Smooth muscle cell (in vitro differentiated cells): ENCODE data around the gene FANK1. TPM values are rescaled to one million over a fixed set of nuclear protein-coding genes. Genes with fewer than 3 reads are reported as not detected.

Source experiments
- DNase-seq: peaks from one replicate; lab custom pipeline; 2025; ENCODE audit not compliant: unreplicated experiment; lab: John Stamatoyannopoulos, UW
- H2AFZ ChIP-seq: fragments of 200-600 bp; sonication (generic); 2 replicates; pipeline ENCODE4 v1.6.0; 2016; ENCODE audit warnings: antibody characterized with exemption, low read depth, mild to moderate bottlenecking
- H3F3A ChIP-seq: fragments of 200-600 bp; sonication (generic); 2 replicates; pipeline ENCODE4 v1.6.0; 2017; ENCODE audit warnings: antibody characterized with exemption, low read depth
- H3K27ac ChIP-seq: fragments of 200-600 bp; sonication (generic); 2 replicates; pipeline ENCODE4 v1.5.1; 2016; ENCODE audit warnings: low read depth, mild to moderate bottlenecking
- H3K27me3 ChIP-seq: fragments of 200-600 bp; sonication (generic); 2 replicates; pipeline ENCODE4 v1.6.1; 2016; ENCODE audit warnings: low read depth, mild to moderate bottlenecking
- H3K36me3 ChIP-seq: fragments of 200-600 bp; sonication (generic); 2 replicates; pipeline ENCODE4 v1.5.1; 2016; ENCODE audit warnings: low read depth
- H3K4me1 ChIP-seq: fragments of 200-600 bp; sonication (generic); 2 replicates; pipeline ENCODE4 v1.5.1; 2016; ENCODE audit warnings: low read depth
- H3K4me2 ChIP-seq: fragments of 200-600 bp; sonication (generic); 2 replicates; pipeline ENCODE4 v1.6.0; 2016; ENCODE audit warnings: mild to moderate bottlenecking
- H3K4me3 ChIP-seq: fragments of 200-600 bp; sonication (generic); 2 replicates; pipeline ENCODE4 v1.5.1; 2016; ENCODE audit warnings: mild to moderate bottlenecking
- H3K79me2 ChIP-seq: fragments of 200-600 bp; sonication (generic); 2 replicates; pipeline ENCODE4 v1.6.0; 2016; ENCODE audit warnings: low read depth, mild to moderate bottlenecking
- H3K9ac ChIP-seq: fragments of 200-600 bp; sonication (generic); 2 replicates; pipeline ENCODE4 v1.6.0; 2016; ENCODE audit warnings: low read depth
- H3K9me3 ChIP-seq: fragments of 200-600 bp; sonication (generic); replicated peaks from 2 replicates; pipeline ENCODE4 v1.5.1; 2016; ENCODE audit warnings: low read depth
- H4K20me1 ChIP-seq: fragments of 200-600 bp; sonication (generic); 2 replicates; pipeline ENCODE4 v1.6.0; 2016; ENCODE audit warnings: low read depth
- WGBS: methylation state at CpG from one replicate; pipeline ENCODE4 v1.1.7; 2016; ENCODE audit warnings: low lambda C conversion rate; 5-methylcytosine and 5-hydroxymethylcytosine counted together
- polyA plus RNA-seq: library from polyadenylated mRNA; unstranded; fragments of >200 nt; fragmentation: Nextera tagmentation; extraction: Ambion mirVana; gene quantifications from 2 replicates; pipeline ENCODE4 v1.2.1, GENCODE V29; 2016
- total RNA-seq: library from RNA; depleted of rRNA; stranded (reverse); fragments of >200 nt; gene quantifications from 2 replicates; pipeline ENCODE4 v1.2.3, GENCODE V29; 2014
- TF ChIP-seq, protein P1 (sequence below): fragments of 200-600 bp; sonication (generic); IDR thresholded peaks from 2 replicates; pipeline ENCODE4 v1.5.1; 2017; ENCODE audit warnings: borderline replicate concordance, mild to moderate bottlenecking, antibody characterized with exemption; ENCODE audit not compliant: insufficient read depth, poor library complexity, severe bottlenecking

Gene FANK1
- total and polyA plus RNA-seq, 2 experiments from 2014 or later: 5.8 to 6.6 TPM

DNA sequence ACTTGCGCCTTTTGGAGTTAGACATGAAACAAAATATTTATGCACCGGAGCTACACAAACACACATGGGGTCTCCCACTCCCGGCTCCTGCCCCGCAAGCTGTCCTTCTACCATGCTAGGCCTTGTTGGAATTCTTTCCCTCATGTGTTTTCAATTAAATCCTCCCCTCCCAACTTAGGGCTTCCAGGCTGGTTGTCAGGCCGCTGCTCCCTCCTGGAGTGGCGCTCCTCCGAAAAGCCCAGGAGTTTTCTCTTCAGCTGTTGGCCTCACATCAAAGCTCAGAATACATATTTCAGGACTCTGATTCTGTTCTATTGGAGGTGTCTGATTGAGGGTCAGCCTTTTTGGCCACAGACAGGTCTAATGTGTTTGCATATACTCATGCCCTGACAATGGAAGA lies 113.3 kb downstream of the FANK1 start:
- Histone ChIP-seq H3K27me3 (no peaks in the 10 kb centered on the region), H3K36me3 (no peaks in the 10 kb centered on the region), H3K4me2 (peak overlapping the region; percentile 0), H3K9ac (no peak overlapping the region), H3K79me2 (no peaks in the 10 kb centered on the region), H3K27ac (peak overlapping the region; percentile 62), H4K20me1 (no peaks in the 10 kb centered on the region), H3K9me3 (no peaks in the 10 kb centered on the region), H3K4me1 (peaks cover 26% of the 10 kb centered on the region), H3K4me3 (no peak overlapping the region), H3F3A (peaks cover 15% of the 10 kb centered on the region), H2AFZ (no peak overlapping the region)
- DNase-seq: no peak
- WGBS: 62% methylated on average over 7 of the region's 7 CpGs
- TF ChIP-seq, protein P1, sequence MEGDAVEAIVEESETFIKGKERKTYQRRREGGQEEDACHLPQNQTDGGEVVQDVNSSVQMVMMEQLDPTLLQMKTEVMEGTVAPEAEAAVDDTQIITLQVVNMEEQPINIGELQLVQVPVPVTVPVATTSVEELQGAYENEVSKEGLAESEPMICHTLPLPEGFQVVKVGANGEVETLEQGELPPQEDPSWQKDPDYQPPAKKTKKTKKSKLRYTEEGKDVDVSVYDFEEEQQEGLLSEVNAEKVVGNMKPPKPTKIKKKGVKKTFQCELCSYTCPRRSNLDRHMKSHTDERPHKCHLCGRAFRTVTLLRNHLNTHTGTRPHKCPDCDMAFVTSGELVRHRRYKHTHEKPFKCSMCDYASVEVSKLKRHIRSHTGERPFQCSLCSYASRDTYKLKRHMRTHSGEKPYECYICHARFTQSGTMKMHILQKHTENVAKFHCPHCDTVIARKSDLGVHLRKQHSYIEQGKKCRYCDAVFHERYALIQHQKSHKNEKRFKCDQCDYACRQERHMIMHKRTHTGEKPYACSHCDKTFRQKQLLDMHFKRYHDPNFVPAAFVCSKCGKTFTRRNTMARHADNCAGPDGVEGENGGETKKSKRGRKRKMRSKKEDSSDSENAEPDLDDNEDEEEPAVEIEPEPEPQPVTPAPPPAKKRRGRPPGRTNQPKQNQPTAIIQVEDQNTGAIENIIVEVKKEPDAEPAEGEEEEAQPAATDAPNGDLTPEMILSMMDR: no peak

DNA sequence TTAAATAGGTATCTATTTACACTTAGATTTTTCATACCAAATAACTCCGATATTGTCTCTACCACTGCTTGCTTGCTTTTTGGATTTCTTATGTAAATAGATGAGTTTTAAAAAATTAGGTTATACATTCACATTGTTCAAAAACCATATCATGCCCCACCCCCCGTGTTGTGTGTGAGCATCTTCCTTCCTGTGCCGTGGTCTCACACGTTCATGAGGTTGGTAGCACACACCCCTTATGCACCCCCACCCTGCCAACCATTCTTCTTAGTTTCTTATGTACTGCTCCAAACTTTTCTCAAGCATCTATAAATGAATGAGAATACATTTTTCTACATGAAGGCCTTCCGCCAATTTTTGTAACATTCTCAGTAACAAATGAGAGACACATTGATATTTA lies 115.6 kb downstream of the FANK1 start:
- no peaks in the 10 kb centered on the region for H3K27me3 ChIP-seq
- H3K79me2 ChIP-seq: no peaks in the 10 kb centered on the region
- no peak overlapping the region for H2AFZ ChIP-seq
- H3K9ac ChIP-seq: no peak overlapping the region
- peak overlapping the region; percentile 52 for H3K4me2 ChIP-seq
- WGBS: 97% methylated on average over 5 of the region's 5 CpGs
- H4K20me1 ChIP-seq: no peaks in the 10 kb centered on the region
- no peaks in the 10 kb centered on the region for H3K9me3 ChIP-seq
- no peak for DNase-seq
- no peak overlapping the region for H3K4me3 ChIP-seq
- peak overlapping the region; percentile 94 for H3K27ac ChIP-seq
- peaks cover 26% of the 10 kb centered on the region for H3K4me1 ChIP-seq
- no peaks in the 10 kb centered on the region for H3K36me3 ChIP-seq
- TF ChIP-seq, protein P1: no peak
- H3F3A ChIP-seq: peaks cover 15% of the 10 kb centered on the region

DNA sequence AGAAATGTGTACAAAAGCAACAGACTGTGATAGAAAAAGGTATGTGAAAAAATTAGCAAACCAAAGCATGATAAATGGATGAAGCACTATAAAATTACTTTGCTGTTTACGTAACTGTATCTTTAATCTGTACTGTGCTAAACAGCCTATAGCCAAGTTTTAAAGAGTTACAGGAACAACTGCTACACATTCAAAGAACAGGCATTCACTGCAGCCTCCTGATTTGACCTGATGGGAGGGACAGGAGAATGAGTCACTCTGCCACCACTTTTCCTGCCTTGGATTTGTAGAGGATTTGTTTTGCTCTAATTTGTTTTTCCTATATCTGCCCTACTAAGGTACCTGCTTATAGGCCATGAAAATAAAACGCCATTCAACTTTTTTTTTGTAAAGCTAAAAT lies 116.1 kb downstream of the FANK1 start:
- no peaks in the 10 kb centered on the region for H3K79me2 ChIP-seq
- DNase-seq: no peak
- WGBS: 58% methylated on average over 2 of the region's 2 CpGs
- peaks cover 15% of the 10 kb centered on the region for H3F3A ChIP-seq
- TF ChIP-seq, protein P1: no peak
- no peaks in the 10 kb centered on the region for H3K9me3 ChIP-seq
- H3K4me2 ChIP-seq: peak overlapping the region; percentile 52
- no peaks in the 10 kb centered on the region for H3K36me3 ChIP-seq
- H4K20me1 ChIP-seq: no peaks in the 10 kb centered on the region
- no peak overlapping the region for H2AFZ ChIP-seq
- peak overlapping the region; percentile 94 for H3K27ac ChIP-seq
- H3K9ac ChIP-seq: no peak overlapping the region
- no peak overlapping the region for H3K4me3 ChIP-seq
- peaks cover 26% of the 10 kb centered on the region for H3K4me1 ChIP-seq
- H3K27me3 ChIP-seq: no peaks in the 10 kb centered on the region

DNA sequence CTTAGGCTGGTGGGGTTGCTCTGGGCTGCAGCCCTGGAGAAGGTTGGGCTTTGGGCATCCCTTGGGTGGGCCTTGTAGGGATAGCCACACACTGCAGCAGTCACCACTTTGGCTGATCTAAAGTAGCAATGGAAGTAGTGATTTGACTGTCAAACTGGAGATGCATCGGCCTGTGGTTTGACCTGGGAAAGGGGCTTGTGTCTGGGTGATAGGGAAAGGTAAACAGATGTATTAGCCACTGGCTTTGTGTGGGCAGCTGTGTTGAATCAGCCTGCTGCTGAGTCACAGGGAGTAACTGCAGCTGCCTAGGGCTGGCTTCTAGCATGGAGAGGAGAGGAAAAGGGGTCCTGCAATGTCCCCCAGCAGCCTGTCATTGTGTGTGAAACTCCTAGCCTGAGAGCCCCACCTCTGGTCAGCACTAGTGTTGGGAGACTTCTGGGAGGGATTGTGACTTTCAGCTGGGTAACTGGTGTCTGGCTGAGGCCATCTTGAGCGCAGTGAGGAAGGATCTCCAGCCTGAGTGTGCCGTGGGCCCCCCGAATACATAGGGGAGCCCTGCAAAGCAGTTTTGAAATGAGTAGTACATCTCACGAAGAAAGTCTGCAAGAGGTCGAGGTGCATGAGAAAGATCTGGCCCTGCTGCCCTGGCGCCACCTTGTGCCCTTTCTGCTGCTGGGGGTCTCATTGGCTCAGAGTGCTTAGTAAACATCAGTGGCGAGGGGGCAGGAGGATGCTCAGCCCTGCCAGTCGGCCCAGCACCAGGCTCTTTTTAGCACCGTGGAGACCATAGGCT lies 117.3 kb downstream of the FANK1 start:
- Histone ChIP-seq H4K20me1 (no peaks in the 10 kb centered on the region), H3F3A (peaks cover 12% of the 10 kb centered on the region), H3K4me3 (no peak overlapping the region), H2AFZ (no peak overlapping the region), H3K4me2 (peak overlapping the region; percentile 66), H3K9ac (peak overlapping the region; percentile 89), H3K27me3 (no peaks in the 10 kb centered on the region), H3K27ac (peak overlapping the region; percentile 94), H3K36me3 (no peaks in the 10 kb centered on the region), H3K79me2 (no peaks in the 10 kb centered on the region), H3K9me3 (no peaks in the 10 kb centered on the region), H3K4me1 (peaks cover 24% of the 10 kb centered on the region)
- no peak for DNase-seq
- TF ChIP-seq, protein P1: no peak
- WGBS: 56% methylated on average over 10 of the region's 10 CpGs
